GM21381 (cell line): ENCODE measurements around the gene NELFB.
A peak's percentile ranks its signal among the peaks of the same experiment; 100 is the strongest.

Source experiments
- ATAC-seq: cut with Tn5 transposase; IDR thresholded peaks from one replicate; pipeline ENCODE4 v1.9.1; 2021; ENCODE audit warnings: mild to moderate bottlenecking, moderate library complexity; ENCODE audit not compliant: unreplicated experiment

Gene NELFB

GRCh38 chr9:137280474-137281344, 25.6 kb downstream of the NELFB start:
- ATAC-seq: no peak

- ATAC-seq: no peak
Measured at GRCh38 chr9:137281345-137282116, 26.4 kb downstream of the NELFB start.

- no peak for ATAC-seq
Measured at GRCh38 chr9:137286975-137287383, 31.9 kb downstream of the NELFB start.

- ATAC-seq: no peak
Measured at GRCh38 chr9:137293094-137293481, 38.0 kb downstream of the NELFB start.

GRCh38 chr9:137293482-137294090, 38.5 kb downstream of the NELFB start:
- ATAC-seq: no peak

- ATAC-seq: no peak
Measured at GRCh38 chr9:137294091-137294680, 39.1 kb downstream of the NELFB start.

- no peak for ATAC-seq
Measured at GRCh38 chr9:137294681-137295237, 39.6 kb downstream of the NELFB start.

GRCh38 chr9:137295238-137295811, 40.2 kb downstream of the NELFB start:
- ATAC-seq: peak; percentile 67

- ATAC-seq: peak; percentile 25
Measured at GRCh38 chr9:137295849-137296669, 40.9 kb downstream of the NELFB start.

- ATAC-seq: no peak
Measured at GRCh38 chr9:137296670-137297664, 41.8 kb downstream of the NELFB start.

- no peak for ATAC-seq
Measured at GRCh38 chr9:137297966-137298365, 42.8 kb downstream of the NELFB start.

GRCh38 chr9:137298401-137299202, 43.5 kb downstream of the NELFB start:
- no peak for ATAC-seq

GRCh38 chr9:137299203-137299565, 44.1 kb downstream of the NELFB start:
- ATAC-seq: no peak

GRCh38 chr9:137299938-137300337, 44.8 kb downstream of the NELFB start:
- no peak for ATAC-seq

- no peak for ATAC-seq
Measured at GRCh38 chr9:137300567-137301080, 45.5 kb downstream of the NELFB start.

- ATAC-seq: peak; percentile 6
Measured at GRCh38 chr9:137301081-137301947, 46.2 kb downstream of the NELFB start.

- peak; percentile 69 for ATAC-seq
Measured at GRCh38 chr9:137302118-137302448, 47.0 kb downstream of the NELFB start, which contains the start of gene NRARP. TSS of gene NRARP (minus strand) at chr9:137302271. CDS start at chr9:137301928, 343 bp downstream.
